IPS-18c (cell line): Measurements from ENCODE around the gene SKOR2.

Source experiments
- H3K4me3 ChIP-seq: 2 replicates; pipeline ENCODE4 v1.7.0; 2013; ENCODE audit warnings: low read depth, mild to moderate bottlenecking, low read length, moderate library complexity; ENCODE audit not compliant: insufficient read depth
- H3K9me3 ChIP-seq: one replicate; pipeline ENCODE4 v1.6.1; 2013; ENCODE audit warnings: mild to moderate bottlenecking, low read length, moderate library complexity; ENCODE audit not compliant: control insufficient read depth, insufficient read depth

The SKOR2 gene

DNA sequence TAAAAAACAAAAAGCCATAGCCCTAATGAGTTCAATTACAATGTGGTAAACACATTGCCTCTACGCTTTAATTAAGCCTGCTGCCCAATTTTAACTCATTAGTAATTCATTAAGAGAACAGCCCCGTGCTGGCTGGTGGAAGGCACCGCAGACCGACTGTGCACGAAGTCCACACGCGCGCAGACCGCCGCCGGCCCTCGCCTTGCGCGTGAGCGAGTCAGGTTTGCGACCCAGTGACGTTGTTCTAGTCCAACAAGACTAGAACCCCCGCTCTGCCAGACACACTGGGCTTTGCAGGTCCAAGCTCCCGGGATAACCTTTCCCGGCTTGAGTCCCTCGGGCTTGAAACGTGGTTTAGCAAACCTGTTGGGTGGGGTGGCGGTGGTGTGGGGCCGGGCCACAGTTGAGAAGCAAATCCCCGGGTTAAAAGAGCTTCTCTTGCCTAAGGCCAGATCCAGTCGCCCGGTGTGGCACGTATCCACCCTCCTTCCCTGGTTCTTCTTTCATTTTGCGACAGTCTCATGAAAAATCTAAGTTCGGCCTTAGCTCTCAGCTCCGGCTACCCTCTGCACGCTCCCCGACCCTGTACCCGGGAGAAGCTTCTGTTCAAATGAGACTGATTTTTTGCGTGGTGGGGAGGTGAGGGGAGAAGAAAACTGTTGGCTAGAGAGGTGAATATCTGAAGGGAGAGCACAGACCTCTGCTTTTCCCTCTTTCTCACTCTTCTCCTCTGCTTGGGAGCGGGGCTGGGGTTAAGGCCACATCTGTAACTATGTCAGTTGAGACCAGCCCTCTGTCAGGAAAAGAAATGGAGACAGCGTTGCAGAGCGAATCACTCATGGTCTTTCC, 11.1 kb upstream of the SKOR2 start:
- no peaks in the 10 kb centered on the region for H3K9me3 ChIP-seq
- H3K4me3 ChIP-seq: peak overlapping the region; percentile 80

DNA sequence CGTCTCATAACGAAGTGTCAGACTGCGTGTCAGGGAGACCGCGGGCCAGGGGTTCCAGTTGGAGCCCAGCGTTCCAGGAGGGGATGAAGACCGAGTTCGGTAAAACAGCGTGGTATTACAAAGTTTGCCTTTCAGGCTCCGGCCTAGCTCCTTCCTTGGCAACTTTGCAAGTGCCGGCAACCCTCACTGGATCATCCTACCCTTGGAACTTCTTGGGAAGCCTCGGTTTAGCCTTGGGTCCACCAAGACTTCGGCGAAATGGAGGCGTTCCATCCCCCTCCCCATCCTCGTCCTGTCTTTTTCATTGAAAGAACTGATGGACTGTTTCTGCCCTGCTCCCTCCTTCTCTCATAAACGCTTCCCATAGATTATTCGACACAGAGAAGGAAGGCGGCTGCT, 10.4 kb upstream of the SKOR2 start:
- Histone ChIP-seq H3K4me3 (peak overlapping the region; percentile 10; the same call in 1 of the 2 replicates), H3K9me3 (no peaks in the 10 kb centered on the region)

DNA sequence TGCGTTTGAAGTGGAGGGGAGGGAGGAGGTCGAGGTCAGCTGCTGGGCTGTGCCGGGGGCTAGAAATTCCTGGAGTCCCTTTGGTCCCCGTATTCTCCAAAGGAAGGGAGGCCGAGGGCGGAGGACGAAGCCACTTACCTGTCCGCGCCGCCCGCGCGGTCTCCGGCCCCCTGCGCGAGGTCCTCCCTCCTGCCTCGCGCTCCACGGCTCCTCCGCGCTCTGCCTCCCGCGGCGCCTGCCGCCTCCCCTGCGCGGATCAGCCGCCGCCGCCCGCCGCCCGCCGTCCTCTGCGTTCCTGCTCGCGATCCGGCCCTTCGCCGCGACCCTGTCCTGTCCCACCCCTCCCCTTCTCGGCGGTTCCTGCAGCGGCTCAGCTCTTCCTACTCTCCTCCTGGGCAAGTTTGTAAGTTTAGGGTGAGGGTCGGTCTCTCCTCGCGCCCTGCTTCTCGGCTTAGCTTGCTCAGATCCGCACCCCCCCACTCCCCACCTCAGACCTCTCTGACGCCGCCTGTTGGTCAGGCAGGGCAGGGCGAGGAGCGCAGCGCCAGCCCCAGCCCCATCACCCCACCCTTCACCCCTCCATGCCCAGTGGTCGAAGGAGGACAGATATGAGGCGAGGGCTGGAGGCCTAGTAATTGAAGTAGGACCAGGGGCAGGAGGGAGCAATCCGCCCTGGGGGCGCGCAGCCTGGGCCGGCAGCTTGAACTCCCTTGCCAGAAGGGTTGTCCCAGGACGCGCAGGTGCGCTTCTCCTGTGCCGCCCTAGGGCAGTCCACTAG, 9.7 kb upstream of the SKOR2 start:
- H3K4me3 ChIP-seq: peak overlapping the region; percentile 37
- no peaks in the 10 kb centered on the region for H3K9me3 ChIP-seq

DNA sequence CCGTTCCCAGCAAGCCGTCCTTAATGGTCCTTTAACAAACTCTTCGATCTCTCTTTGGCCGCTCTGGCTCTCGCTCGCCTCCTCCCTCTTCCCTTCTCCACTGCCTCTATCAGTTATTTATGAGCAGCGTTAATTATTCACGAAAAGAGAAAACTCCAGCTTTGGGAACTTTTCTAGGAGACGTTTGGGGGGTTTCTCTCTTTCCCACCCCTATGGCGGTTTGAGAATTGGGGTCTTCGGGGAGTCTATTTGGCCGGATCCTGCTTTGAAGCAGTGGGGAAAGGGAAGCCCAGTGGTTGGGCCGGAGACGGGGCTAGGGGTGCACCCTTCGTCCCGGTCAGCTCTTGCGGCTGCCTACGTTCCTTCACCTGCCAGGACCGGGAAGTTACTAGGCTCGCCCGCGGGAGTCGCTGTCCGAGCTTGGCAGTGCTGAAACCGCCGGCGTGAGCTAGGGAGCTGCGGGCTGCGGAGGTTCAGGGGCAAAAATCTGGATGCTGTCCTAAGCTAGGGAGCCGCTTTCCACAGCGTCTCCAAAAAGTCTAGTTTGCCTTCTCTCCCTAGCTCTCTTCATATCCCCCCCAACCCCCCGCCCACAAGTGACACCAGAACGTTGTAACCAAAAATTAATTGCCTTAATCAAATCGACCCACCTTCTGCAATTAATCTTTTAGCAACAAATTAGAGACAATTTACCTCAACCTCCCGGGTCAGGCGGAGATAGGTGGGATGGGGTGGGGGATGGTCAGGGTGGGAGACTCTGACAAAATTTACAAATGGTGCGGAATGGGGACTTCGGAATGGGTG, 8.9 kb upstream of the SKOR2 start:
- H3K9me3 ChIP-seq: no peaks in the 10 kb centered on the region
- H3K4me3 ChIP-seq: peak overlapping the region; percentile 37; the same call in 1 of the 2 replicates

DNA sequence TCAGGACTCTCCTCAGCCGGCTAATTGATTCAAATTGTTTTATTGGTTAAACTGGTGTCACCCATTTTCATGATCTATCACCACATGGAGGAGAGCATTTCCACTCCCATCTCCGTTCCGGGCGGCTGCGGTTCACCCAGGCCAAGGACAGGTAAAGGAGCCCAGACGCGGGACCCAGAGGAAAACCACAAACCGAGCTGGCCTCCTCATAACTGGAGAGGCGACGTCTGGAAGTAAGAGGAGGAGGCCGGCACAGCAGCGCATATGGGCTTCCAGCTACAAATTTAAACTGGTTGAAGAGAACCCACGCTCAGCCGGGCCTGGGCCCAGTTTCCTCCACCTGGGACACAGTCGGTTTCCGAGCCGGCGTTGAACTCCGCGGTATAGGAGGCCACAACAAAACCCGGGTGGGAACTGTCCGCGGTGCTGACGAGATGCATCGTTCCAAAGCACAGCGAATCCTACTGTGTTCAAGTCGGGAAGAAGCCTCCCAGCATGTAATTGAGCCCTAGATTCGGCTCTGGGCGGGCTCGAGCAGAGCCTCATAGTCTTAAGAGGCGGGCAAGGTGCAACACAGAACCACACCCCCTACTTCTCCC, 3.0 kb upstream of the SKOR2 start:
- H3K9me3 ChIP-seq: no peaks in the 10 kb centered on the region

DNA sequence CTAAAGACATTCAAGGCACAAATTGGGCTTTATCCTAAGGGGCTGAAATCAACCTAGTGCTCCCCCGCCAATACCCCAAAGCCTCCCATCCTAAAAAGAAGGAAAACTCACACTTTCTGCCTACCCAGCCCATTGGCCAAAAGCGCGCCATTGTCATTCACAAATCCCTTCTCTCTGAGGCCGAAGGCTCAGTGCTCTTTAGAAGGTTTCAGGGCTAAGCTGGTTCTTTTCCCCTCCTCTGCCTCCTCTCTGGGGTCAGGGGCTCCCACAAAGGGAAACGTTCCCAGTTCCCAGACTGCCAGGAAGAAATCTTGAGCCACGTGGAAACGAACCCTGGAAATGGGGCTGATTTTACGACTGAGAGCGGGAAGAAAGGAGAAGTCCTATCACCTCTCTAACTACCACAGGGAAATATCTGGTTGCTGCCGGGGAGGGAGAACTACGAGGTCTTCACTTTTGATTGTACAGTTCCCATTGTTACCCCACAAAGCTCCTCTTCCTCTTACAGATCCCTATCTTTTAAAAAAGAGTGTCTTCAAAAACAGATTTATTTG, 1.7 kb upstream of the SKOR2 start:
- Histone ChIP-seq H3K9me3 (peaks cover 4% of the 10 kb centered on the region), H3K4me3 (no peak overlapping the region)

More for the DNA sequence above, 3.0 kb upstream of the SKOR2 start:
- H3K4me3 ChIP-seq: no peak overlapping the region

DNA sequence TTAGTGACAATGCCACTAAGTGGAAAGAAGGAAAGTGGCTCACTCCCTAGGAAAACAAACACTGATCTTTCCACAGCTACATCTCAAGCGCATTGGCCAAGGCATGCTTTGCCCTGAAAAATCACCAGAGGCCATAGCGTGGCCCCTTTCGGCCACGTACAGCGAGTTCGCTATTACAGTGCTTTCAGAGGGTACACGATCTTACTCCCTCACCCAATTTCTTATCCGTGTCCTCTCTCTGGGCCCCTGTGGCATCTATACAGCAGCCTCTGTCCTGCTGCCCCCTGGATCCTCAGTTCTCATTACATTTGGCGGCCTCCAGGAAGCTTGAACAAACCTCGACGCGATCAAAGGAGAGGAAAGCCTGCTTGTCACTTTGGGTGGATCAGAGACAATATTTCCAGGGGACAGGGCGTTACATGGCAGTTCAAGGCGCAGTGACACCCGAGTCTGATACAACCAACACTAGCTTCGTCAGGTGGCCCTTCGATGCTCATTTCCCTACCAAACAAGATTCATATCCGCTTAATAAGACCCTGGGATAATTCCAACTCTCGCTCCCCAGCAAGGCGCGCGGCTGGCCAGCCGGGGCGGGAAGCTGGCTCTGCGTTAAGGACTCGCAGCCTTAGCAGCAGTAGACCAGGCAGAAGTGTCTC, 941 bp downstream of the SKOR2 start:
- Histone ChIP-seq H3K9me3 (peaks cover 7% of the 10 kb centered on the region), H3K4me3 (no peak overlapping the region)

DNA sequence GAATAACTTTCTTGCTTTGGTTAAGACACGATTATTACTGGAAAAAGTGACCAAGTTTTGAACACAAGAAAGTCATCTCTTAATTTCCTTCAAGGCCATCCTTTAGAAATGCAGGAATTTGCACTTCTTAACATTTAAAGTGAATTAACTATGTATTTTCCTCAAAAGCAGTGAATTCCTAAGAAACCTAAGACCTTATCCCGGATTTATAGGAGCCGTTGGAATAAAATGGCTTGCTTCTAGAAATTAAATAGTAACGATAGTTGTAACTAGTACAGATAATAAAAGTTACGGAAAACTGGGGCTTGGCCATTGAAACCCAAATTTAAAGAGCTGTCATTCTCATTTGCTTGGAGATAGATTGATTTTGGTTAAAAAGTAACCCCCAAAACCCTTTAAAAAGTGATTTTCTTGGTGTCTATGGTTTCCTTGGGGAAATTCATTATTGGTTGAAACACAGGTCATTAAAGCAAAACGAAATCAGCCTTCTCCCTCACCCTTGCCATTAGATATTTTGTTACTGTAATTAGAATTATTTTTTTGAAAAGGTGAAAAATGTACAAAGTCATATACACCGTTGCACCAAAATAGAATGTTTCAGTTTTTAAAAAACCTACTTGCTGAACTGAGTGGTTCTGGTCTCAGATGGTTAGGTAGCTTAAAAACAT, 2.0 kb downstream of the SKOR2 start:
- Histone ChIP-seq H3K9me3 (peaks cover 7% of the 10 kb centered on the region), H3K4me3 (no peak overlapping the region)

DNA sequence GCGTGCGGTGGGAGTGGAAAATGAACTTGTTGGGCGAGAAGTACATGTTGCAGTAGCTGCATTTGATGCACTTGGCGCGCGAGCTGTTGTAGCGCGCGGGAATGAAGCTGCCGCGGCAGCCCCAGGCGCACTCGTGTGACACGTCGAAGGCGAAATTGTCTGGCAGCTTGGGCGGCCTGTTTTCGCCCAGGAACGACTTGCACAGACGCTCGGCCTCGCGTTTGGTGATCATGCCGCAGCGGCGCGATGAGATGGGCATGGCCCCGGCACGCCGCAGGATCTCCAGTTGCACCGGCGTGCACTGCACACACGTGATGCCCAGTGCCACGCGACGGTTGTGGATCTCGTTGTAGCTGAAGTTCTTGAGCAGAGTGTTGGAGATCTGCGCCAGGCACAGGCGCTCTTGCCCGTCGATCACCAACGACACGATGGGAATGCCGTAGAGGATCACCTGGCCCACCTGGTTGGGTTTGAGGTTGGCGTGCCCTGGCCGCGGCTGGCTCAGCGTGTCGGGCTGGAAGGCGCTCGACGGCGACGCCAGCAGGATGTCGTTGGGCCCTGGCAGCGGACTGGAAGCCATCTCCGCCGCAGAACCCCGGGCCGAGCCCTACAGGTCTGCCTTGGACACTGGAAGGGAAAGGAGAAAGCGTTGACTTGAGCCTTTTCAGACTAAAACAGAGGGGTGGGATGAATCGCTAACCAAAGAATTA, 2.7 kb downstream of the SKOR2 start:
- no peak overlapping the region for H3K4me3 ChIP-seq
- H3K9me3 ChIP-seq: peaks cover 7% of the 10 kb centered on the region

DNA sequence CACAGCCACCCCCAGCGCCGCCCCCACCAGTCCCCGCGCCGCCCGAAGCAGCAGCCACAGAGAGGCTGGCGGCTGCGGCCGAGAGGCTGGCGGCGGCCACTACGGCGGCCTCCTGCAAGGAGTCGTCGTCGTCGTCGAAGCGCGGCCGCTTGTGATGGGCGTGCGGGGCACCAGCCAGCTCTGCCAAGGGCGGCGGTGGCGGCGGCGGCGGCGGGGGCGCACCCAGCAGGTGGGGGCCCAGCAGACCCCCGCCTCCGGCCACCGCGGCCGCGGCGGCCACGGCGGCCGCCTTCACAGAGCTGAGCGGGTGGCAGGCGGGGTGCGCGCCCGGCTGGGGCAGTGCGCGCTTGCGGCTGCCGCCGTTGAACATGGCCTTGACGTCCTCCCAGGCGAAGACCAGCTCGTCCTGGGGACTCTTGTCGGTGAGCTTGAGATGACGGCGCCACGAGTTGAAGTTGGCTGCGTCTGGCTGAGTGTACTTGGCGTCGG, 3.3 kb downstream of the SKOR2 start:
- Histone ChIP-seq H3K9me3 (peaks cover 7% of the 10 kb centered on the region), H3K4me3 (no peak overlapping the region; the same call in 1 of the 2 replicates)

DNA sequence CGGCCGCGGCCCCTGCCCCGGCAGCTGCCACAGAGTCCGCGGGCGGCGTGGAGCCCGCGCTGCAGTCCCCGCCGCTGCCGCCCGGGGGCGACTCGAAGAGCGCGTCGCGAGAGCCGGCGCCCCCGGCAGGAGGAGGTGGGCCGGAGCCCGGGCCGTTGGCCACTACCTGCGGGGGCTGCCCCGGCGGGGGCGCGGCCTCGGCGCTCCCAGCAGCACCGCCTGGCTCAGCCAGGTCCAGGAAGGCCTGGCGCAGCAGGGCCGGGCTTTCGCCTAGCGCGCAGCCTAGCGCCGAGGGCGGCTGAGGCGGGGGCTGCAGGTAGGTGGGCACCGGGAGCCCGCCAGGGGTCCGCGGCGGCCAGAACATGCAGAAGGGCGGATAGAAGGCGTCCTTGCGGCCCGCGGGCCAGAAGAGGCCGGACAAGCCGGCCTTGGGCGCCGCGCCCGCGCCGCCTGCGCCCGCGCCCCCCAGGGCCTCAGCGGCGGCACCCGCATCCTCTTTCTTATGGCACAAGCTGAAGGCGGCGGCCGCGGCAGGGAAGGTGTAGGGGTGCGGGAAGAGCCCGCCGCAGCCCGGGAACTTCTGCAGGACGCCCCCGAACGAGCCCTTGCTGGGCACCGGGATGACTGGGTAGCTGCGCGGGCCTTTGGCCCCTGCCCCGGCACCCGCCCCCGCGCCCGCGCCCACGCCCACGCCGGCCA, 3.9 kb downstream of the SKOR2 start:
- Histone ChIP-seq H3K4me3 (peak overlapping the region; percentile 45), H3K9me3 (peaks cover 7% of the 10 kb centered on the region)

DNA sequence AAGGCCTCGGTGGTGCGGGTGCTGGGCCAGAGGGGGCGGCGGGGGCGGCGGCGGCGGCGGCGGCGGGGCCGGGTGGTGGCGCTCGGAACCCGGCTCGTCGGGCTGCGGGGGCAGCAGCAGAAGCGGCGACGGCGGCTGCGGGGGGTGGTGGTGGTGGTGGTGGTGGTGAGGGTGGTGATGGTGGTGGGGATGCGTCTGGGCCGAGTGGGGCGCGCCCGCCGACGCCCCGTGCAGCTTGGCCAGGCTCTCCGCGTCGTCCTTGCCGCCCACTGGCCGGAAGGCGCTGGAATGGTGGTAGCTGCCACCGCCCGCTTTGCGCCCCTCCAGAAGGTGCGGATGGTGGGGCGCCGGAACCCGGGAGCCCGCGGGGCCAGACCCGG, 4.4 kb downstream of the SKOR2 start:
- Histone ChIP-seq H3K9me3 (peaks cover 7% of the 10 kb centered on the region), H3K4me3 (peak overlapping the region; percentile 39)

DNA sequence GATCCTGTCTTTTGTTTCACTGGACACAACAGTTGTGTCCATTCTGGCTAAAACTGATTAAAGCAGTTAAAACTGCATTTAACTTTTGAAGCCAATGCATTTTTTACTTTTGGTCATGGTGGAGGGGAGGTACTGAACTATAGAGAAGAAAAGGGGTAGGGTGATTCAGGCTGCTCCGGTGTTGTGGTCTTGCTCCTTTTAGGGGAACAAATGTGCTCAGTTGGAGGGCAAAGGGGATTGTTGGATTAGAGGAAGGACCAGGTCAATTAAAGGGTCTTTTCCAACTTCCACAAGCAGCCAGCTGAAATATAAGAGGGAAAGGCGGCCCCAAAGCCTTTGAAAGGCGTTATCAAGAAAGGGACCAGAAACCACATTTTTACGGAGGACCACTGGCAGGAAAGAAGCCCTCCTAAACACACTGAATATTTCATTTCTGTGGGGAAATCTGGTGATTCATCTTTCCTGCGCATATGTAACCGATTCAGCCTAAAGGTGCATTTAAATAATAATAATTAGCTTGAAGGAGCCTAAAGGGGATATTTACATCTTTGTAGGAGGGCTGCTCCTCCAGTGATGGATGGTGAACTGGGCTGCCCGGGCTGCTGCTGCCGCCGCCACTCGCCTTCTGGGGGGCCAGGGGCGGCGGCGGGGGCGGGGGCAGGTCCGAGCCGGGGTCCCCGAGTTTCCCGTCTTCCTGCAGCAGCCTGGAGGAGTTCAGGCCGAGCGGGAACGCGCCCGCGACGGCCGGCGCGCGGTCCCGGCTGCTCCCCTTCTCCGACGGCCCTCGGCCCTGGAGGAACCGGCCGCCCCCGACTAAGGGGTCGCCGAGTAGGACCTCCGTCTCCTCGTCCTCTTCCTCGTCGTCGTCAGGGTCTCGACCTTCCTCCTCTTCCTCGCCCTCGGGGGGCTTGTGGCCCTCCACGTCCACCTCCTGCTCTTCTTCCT, 5.2 kb downstream of the SKOR2 start:
- peak overlapping the region; percentile 35 for H3K4me3 ChIP-seq
- H3K9me3 ChIP-seq: peaks cover 7% of the 10 kb centered on the region

DNA sequence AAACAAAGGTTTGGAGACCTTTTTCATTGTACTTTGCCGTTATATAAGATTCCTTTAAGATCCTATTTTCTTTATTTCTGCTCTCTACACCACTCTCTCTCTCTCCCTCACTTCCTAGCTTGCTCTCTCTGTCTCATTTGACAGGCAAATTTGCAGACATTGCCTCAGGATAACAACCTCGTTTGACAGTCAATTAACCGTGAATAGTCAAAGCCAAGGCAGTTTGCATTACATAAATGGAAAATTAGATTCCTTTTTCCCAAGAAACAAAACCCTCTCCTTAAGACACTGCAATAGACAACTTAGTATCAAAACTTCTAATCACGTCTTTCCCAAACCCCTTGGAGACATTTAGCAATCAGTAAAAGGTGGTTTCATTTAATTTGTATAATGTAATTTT, 7.4 kb downstream of the SKOR2 start:
- peaks cover 7% of the 10 kb centered on the region for H3K9me3 ChIP-seq
- no peak overlapping the region for H3K4me3 ChIP-seq
